Stimulated activated CD8-positive, alpha-beta memory T cell treated with anti-CD3 and anti-CD28 coated beads, Interleukin-12 subunit alpha, Interleukin-12 subunit beta, amount 100 ng/mL, for 4 hours (primary cell): ENCODE measurements around the gene TNPO3.

Source experiments
- DNase-seq: peaks from one replicate; pipeline ENCODE4 v3.0.0-alpha.2; 2020; ENCODE audit warnings: low read depth

Gene TNPO3

DNA sequence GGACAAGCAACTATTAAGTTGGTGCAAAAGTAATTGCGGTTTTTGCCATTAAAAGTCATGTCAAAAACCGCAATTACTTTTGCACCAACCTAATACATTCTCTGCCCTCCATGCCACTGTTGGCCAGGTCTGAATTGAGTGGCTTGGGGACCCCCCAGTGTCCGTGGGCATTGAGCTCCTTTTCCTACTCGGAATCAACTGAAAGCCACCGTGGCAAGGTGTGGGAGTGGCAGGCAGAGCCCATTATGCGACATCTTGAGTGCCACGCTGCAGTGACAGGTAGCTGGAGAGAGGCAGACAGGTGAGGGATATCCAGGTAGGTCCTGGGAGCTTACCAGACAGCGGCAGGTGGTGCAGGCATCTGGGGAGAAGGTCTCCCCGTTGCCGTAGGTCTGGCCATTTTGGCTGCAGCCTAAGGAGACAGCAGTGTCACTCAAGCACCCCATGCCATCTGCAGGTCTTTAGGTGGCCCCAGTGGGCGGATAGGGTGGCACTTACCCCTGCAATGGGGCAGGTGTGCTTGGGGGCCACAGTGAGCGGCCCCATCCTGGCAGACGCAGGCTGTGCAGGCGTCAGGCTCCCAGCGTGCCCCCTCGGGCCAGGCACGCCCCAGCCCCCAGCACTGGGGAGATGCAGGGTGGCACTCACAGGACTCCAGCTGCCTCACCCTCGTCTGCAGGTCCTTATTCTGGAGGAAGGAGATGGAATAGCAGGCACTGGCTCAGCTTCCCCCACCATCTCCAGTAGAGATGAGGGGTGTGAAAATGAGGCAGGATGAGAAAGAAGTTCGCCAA, 147.9 kb downstream of the TNPO3 start:
- no peak for DNase-seq

DNA sequence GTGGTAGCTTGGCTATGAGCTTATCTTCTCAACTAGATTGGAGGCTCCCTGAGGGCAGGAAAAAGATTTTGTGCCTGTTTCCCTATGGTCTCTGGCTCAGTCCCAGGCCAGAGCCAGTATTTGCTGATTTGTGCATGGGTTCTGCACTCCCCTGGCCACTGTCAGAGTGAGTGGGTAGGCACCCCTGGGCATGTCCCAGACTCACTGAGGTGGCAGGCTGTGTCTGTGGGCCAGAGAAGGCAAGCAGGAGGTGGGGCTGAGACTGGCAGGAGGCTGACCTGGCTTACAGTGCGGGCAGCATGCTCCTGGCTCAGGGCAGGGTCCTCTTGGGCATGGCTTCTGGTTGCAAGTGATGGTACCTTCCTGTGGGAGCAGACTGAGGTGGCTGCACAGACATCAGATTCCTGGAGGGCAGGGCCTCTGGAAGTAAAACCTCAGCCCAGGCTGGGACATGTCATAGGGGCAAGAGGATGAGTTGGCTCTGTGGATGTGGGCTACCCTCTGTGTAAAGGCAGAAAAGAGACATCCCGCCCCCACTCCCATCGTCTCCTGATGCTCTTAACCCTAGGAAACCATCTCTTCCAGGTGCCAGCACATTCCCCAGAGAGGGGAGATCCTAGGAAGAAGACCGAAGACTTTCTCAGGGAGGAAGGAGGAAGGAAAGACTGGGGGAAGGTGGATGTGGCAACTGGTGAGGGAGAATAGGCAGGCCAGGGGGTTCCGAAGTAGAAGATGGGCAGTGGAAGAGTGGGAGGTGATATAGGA, 148.7 kb downstream of the TNPO3 start:
- no peak for DNase-seq

DNA sequence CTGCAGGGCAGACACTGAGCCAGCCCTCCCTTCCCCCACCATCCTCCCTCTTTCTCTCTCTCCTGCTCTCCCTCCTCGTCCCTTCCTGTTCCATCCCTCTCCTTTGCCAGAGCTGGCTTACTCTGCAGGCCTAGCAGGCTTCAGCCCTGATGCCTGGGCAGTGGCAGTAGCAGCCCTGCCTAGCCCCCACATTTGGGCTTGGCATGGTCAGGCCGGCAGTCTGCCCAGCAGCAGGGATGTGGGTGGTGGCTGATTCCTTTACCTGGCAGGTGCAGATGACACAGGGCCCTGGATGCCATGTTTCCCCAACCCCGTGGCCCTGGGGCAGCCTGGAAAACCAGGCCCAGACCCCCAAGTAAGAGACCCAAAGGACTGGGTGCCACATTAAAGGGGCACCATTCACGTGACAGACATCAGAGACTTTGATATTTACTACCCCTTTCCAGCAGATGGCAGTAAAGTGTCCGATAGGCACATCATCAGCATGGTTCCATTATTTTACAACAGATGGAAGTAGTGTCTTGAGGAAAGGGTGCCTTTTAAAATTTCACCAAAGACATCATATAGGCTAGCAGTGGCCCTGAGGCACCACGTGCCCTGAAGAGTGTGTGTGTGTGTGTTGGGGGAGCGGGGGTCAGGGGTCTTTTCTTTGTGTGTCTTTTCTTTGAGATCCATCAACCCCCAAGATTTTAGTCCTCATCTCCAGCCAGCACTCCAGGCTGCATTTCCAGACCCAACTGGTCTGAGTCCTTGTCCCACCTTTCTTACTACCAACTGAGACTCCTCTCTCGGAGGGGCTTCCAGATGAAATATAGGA, 150.3 kb downstream of the TNPO3 start:
- DNase-seq, result no peak
